ENCODE results near the gene HES5.

HES5 gene

DNA sequence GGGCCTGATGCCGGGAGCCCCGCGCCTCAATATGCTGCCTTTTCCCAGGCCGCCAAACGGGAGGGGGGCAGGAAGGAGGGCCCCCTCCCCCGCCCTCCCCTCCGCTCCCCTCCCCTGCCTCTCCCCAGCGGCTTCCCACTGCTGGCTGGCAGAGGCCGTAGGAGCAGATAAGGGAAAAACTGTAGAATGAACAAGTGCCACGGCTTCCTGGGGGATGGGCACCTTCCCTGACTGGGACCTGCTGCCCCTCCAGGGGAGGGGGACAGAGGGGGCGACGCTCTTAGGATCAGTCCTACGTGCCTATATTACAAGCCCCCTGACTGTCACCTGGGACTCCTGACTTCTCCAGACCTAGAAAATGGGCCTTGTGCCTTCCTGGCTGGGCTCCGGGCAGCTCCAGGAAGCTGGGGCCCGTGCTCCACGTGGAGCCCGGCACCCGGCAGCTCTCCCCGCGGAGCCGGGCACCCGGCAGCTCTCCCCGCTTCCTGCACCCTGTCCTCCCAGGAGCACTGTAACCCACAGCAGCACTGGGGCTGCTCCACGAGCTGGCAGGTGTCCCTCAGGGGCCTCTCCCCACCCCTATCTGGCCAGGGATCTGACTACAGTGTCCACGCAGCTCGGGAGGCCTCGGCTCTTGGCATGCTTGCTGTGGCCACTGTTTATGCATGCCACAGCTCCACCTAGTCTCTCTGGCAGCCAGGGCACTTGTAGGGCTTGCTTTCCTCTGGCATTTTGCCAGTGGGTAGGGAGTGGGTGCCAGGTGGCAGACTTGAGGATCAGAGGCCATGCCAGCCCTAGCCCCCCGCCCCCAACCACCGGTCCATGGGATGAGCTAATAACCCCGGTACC is 674 bp upstream of the HES5 start:
- no peaks in the 10 kb centered on the region for H3K36me3 ChIP-seq (ENCODE audit: control insufficient read depth, insufficient read depth, low read length)
- no peak overlapping the region for H3K27ac ChIP-seq (ENCODE audit: insufficient read depth, low read length, poor library complexity, severe bottlenecking)
- no peak for DNase-seq
- H3K27me3 ChIP-seq (replicated peaks; ENCODE audit: control insufficient read depth, insufficient read depth, low read length, poor library complexity, severe bottlenecking) = peaks cover 25% of the 10 kb centered on the region
- H3K4me1 ChIP-seq (ENCODE audit: control insufficient read depth, insufficient read depth, low read length, poor library complexity, severe bottlenecking) = peaks cover 30% of the 10 kb centered on the region
- no peaks in the 10 kb centered on the region for H3K9me3 ChIP-seq (ENCODE audit: control insufficient read depth, low read length)
- no peak overlapping the region for H3K4me3 ChIP-seq (ENCODE audit: insufficient read depth, low read depth, low read length, poor library complexity, severe bottlenecking)

DNA sequence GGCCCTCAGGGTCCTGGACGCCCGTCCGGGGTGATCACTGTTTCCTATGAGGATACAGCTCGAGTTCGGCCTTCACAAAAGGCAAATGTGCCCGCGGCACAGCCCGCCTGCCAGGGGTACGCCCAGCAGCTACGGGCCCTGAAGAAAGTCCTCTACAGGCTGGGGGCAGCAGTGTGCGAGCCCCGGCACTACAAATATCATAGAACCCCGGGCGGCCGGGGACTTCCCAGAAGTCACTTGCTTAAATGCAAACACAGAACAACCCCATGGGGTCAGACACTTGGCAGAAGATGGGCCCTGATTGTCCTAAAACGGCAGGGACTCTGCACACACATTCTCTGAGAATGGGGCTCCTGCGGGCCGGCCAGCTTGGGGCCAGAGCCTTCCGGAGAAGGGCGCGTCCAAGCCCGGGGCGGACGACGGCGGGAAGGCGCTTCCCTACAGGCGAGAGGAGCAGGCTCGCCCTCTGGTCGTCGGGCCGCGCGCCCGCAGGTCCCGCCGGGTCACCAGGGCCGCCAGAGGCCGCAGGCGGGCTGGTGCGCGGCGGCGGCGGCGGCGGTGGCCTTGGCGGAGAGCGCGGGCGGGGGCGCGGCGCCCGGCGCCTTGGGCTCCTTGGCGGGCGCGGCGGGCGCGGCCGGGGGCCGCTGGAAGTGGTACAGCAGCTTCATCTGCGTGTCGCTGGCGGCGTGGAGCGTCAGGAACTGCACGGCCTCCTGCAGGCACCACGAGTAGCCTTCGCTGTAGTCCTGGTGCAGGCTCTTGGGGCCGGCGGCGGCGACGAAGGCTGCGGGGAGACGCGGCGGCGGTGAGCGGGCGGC is 888 bp downstream of the HES5 start:
- H3K4me3 ChIP-seq (ENCODE audit: insufficient read depth, low read depth, low read length, poor library complexity, severe bottlenecking) = peak overlapping the region; percentile 29
- peaks cover 25% of the 10 kb centered on the region for H3K27me3 ChIP-seq (replicated peaks; ENCODE audit: control insufficient read depth, insufficient read depth, low read length, poor library complexity, severe bottlenecking)
- H3K27ac ChIP-seq (ENCODE audit: insufficient read depth, low read length, poor library complexity, severe bottlenecking) = peak overlapping the region; percentile 18
- no peaks in the 10 kb centered on the region for H3K36me3 ChIP-seq (ENCODE audit: control insufficient read depth, insufficient read depth, low read length)
- H3K4me1 ChIP-seq (ENCODE audit: control insufficient read depth, insufficient read depth, low read length, poor library complexity, severe bottlenecking) = peaks cover 45% of the 10 kb centered on the region
- DNase-seq = peak in 1 of 3 donors; percentile 22
- H3K9me3 ChIP-seq (ENCODE audit: control insufficient read depth, low read length) = no peaks in the 10 kb centered on the region

DNA sequence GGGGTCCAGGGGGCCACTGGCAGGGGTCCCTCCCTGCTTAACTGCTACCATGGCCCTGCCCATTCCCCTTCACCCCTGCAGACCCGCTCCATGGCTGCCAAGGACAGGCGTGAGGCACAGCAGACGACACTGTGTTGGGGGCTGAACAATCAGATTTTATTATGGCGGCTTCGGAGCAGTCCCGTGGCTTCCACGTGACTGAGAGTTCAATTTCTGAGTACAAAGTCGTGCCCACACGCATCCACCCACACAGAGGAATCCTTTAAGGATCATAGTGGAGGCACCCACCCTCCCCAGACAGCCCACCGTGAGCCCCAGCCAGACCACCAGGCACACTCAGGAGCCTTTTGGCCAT is 1.5 kb downstream of the HES5 start:
- Histone ChIP-seq H3K36me3 (ENCODE audit: control insufficient read depth, insufficient read depth, low read length) (no peaks in the 10 kb centered on the region), H3K9me3 (ENCODE audit: control insufficient read depth, low read length) (no peaks in the 10 kb centered on the region), H3K4me1 (ENCODE audit: control insufficient read depth, insufficient read depth, low read length, poor library complexity, severe bottlenecking) (peaks cover 51% of the 10 kb centered on the region), H3K27ac (ENCODE audit: insufficient read depth, low read length, poor library complexity, severe bottlenecking) (no peak overlapping the region), H3K27me3 (replicated peaks; ENCODE audit: control insufficient read depth, insufficient read depth, low read length, poor library complexity, severe bottlenecking) (peaks cover 25% of the 10 kb centered on the region), H3K4me3 (ENCODE audit: insufficient read depth, low read depth, low read length, poor library complexity, severe bottlenecking) (no peak overlapping the region)
- no peak for DNase-seq

DNA sequence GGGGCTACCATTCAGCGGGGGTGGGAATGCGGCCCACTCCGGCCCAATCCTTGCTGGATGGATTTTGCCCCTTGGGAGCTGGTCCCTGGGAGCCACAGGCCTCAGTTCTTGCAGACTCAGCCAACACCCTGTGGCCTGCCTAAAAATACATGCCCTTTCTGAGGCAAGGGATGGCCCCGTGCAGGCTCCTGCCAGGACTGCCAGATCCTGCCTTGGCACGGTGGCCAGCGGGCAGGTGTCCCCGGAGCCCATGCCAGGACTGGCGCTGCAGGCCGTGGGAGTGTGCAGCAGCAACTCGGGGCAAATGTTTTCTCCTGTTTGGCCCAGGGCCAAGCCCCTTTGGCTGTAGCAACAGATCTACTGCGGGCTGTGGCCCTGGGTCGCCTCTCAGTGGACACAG is 2.0 kb downstream of the HES5 start:
- H3K9me3 ChIP-seq (ENCODE audit: control insufficient read depth, low read length) = no peaks in the 10 kb centered on the region
- H3K4me3 ChIP-seq (ENCODE audit: insufficient read depth, low read depth, low read length, poor library complexity, severe bottlenecking) = no peak overlapping the region
- DNase-seq = no peak
- H3K4me1 ChIP-seq (ENCODE audit: control insufficient read depth, insufficient read depth, low read length, poor library complexity, severe bottlenecking) = peaks cover 56% of the 10 kb centered on the region
- H3K36me3 ChIP-seq (ENCODE audit: control insufficient read depth, insufficient read depth, low read length) = no peaks in the 10 kb centered on the region
- H3K27me3 ChIP-seq (replicated peaks; ENCODE audit: control insufficient read depth, insufficient read depth, low read length, poor library complexity, severe bottlenecking) = peaks cover 25% of the 10 kb centered on the region
- no peak overlapping the region for H3K27ac ChIP-seq (ENCODE audit: insufficient read depth, low read length, poor library complexity, severe bottlenecking)

DNA sequence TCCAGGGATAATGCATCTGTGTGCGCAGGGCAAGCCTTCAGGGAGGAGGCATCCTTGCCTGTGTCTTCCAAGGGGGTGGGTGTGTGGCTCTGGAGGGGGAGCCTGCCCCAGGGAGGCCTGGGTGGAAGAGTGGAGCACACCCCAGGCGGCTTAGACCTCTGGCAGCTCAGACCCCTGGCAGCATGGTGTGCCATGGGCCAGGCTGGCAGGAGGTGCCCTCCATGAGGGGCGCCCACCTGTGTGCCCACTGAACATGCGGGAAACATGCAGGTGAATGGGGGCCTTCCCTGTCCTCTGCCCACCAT is 2.6 kb downstream of the HES5 start:
- no peak overlapping the region for H3K4me3 ChIP-seq (ENCODE audit: insufficient read depth, low read depth, low read length, poor library complexity, severe bottlenecking)
- peaks cover 25% of the 10 kb centered on the region for H3K27me3 ChIP-seq (replicated peaks; ENCODE audit: control insufficient read depth, insufficient read depth, low read length, poor library complexity, severe bottlenecking)
- H3K9me3 ChIP-seq (ENCODE audit: control insufficient read depth, low read length) = no peaks in the 10 kb centered on the region
- no peak for DNase-seq
- H3K4me1 ChIP-seq (ENCODE audit: control insufficient read depth, insufficient read depth, low read length, poor library complexity, severe bottlenecking) = peaks cover 59% of the 10 kb centered on the region
- no peak overlapping the region for H3K27ac ChIP-seq (ENCODE audit: insufficient read depth, low read length, poor library complexity, severe bottlenecking)
- H3K36me3 ChIP-seq (ENCODE audit: control insufficient read depth, insufficient read depth, low read length) = no peaks in the 10 kb centered on the region

DNA sequence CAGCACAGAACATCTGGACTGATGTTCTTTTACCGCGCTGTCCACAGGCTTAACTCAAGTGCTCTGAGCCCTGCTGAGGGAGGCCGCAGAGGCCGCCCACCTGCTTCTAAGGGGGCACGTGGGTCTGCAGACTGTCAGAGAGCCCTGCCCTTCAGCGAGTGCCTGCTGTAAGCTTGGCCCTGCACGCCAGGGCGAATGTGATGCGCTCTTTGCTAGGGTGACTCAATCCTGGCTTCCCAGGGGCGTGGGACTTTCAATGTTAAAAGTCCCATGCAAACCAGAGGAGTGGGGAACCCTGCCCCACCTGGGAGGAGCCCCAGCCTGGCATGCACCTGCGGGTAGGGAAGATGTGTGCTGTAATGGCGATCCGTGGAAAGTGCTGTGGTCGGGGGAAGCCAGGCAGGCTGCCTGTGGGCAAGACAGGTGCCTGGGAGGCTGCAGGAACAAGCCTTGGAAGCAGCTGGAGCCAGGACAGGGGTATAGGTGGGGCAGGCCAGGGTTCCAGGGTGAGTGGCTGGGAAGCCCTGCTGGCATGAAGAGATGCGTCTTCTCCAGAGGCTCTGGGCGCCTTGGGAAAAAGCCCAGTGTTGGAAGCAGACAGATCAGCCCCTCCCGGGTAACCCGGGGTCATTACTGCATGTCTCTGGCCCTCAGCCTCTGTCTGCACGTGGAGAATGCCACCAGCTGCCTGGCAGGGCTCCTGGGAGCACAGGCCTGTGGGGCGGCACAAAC is 3.1 kb downstream of the HES5 start:
- H3K27ac ChIP-seq (ENCODE audit: insufficient read depth, low read length, poor library complexity, severe bottlenecking) = peak overlapping the region; percentile 66
- H3K4me1 ChIP-seq (ENCODE audit: control insufficient read depth, insufficient read depth, low read length, poor library complexity, severe bottlenecking) = peaks cover 59% of the 10 kb centered on the region
- H3K27me3 ChIP-seq (replicated peaks; ENCODE audit: control insufficient read depth, insufficient read depth, low read length, poor library complexity, severe bottlenecking) = peaks cover 25% of the 10 kb centered on the region
- H3K4me3 ChIP-seq (ENCODE audit: insufficient read depth, low read depth, low read length, poor library complexity, severe bottlenecking) = peak overlapping the region; percentile 65
- no peaks in the 10 kb centered on the region for H3K36me3 ChIP-seq (ENCODE audit: control insufficient read depth, insufficient read depth, low read length)
- no peaks in the 10 kb centered on the region for H3K9me3 ChIP-seq (ENCODE audit: control insufficient read depth, low read length)
- no peak for DNase-seq

DNA sequence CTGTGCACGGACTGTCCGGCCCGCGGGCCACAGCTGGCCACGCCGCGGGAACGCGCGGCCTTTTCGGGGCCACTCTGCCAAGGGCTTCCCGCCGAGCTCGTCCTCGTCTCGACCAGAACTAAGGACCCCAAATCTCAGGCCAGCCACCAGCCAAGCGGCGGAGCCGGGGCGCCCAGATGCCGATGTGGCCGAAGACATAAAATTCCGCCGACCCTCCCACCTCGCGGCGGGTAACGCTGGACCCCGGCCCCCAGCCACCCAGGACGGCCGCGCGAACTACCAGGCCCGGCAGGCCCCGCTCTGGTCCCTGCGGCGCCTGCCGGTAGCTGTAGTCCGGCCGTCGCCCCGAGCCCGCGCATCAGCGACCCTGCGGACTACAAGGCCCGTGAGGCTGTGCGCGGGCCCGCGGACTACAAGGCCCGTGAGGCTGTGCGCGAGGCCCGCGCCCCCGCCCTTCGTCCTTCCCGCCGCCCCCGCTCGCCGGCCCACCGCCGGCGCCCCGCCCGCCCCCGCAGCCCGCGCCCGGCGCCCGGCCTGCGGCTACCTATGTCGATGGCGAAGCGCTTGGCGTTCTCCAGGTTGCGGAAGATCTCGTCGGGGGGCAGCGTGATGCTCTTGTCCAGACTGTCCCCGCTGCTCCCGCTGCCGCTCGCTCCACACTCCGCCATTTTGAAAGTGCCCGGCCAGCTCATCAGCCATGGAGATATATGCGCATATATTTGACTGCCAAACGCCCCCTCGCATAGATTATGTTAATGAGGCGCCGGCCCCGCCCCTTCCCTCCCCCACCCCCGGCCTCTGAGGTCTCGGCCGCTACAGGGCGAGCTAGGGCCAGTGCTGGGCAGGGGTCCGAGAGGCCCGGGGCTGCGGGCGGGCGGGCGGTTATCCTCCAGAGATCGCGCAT is 3.9 kb downstream of the HES5 start, which contains the start of gene PANK4:
Gene PANK4 (minus strand): TSS at position 677 of the 904 bp plus-strand sequence. CDS start 9 bp downstream, at position 668.
- peaks cover 4% of the 10 kb centered on the region for H3K36me3 ChIP-seq (ENCODE audit: control insufficient read depth, insufficient read depth, low read length)
- H3K27ac ChIP-seq (ENCODE audit: insufficient read depth, low read length, poor library complexity, severe bottlenecking) = peak within 1 kb of the TSS; percentile 69
- H3K9me3 ChIP-seq (ENCODE audit: control insufficient read depth, low read length) = no peaks in the 10 kb centered on the region
- peak within 1 kb of the TSS; percentile 84 for H3K4me3 ChIP-seq (ENCODE audit: insufficient read depth, low read depth, low read length, poor library complexity, severe bottlenecking)
- peaks cover 23% of the 10 kb centered on the region for H3K27me3 ChIP-seq (replicated peaks; ENCODE audit: control insufficient read depth, insufficient read depth, low read length, poor library complexity, severe bottlenecking)
- H3K4me1 ChIP-seq (ENCODE audit: control insufficient read depth, insufficient read depth, low read length, poor library complexity, severe bottlenecking) = peaks cover 59% of the 10 kb centered on the region
- peak; percentile 73 to 81 (median 78) for DNase-seq

DNA sequence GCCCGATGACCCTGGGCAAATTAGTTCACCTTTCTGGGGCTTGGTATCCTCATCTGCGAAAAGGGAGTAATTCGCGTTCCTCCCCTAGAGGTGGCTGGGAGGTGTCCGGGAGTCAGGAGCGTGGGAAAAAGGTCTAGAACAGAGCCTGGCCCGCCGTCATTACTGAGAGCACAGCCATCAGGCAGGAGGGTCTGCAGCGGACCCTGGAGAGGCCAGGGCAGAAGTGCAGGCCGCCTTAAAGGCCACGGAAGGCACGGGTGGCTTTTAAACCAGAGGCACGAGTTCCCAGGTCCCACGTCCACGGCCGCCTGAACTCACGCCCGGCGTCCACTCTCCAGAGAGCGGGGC is 4.5 kb downstream of the HES5 start:
- peaks cover 17% of the 10 kb centered on the region for H3K27me3 ChIP-seq (replicated peaks; ENCODE audit: control insufficient read depth, insufficient read depth, low read length, poor library complexity, severe bottlenecking)
- DNase-seq = no peak

DNA sequence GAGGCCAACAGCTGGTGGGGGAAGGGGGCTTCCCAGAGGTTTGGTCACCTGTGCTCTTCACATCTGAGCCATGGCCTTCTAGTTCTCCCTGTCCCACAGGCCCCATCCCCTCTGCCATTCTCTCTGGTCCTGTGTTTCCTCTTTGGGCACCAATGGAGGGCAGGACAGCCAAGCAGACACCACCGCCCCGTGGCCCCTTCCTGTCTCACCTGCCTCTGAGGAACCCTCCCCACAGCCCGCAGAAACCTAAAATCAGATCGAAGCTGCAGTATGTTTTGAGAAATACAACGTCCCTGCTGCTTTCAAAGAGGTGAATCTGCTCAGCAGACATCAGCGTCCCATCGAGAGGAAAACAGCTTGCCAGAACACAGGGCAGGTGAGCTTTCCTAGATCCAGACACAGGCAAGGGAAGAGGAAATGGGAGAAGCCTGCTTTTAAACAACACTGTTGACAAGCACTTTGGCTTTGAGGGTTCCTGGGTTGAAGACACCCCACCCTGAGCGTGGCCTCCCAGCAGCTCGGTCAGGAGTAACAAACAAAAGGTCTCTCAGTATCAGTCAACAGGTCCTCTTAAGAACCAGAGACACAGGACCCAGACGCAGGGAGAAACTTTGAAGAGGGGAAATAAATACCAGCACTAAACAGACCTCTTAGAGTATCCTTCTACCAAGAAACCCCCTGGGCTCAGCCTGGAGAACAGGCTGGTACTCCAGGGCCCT is 6.0 kb downstream of the HES5 start:
- H3K4me3 ChIP-seq (ENCODE audit: insufficient read depth, low read depth, low read length, poor library complexity, severe bottlenecking) = peak overlapping the region; percentile 84
- peak overlapping the region; percentile 69 for H3K27ac ChIP-seq (ENCODE audit: insufficient read depth, low read length, poor library complexity, severe bottlenecking)
- peaks cover 25% of the 10 kb centered on the region for H3K36me3 ChIP-seq (ENCODE audit: control insufficient read depth, insufficient read depth, low read length)
- H3K4me1 ChIP-seq (ENCODE audit: control insufficient read depth, insufficient read depth, low read length, poor library complexity, severe bottlenecking) = peaks cover 44% of the 10 kb centered on the region
- no peaks in the 10 kb centered on the region for H3K9me3 ChIP-seq (ENCODE audit: control insufficient read depth, low read length)
- peak in 2 of 3 donors; percentile 30 to 35 for DNase-seq
- peaks cover 6% of the 10 kb centered on the region for H3K27me3 ChIP-seq (replicated peaks; ENCODE audit: control insufficient read depth, insufficient read depth, low read length, poor library complexity, severe bottlenecking)

More for the DNA sequence above, 4.5 kb downstream of the HES5 start:
- peak overlapping the region; percentile 69 for H3K27ac ChIP-seq (ENCODE audit: insufficient read depth, low read length, poor library complexity, severe bottlenecking)
- H3K9me3 ChIP-seq (ENCODE audit: control insufficient read depth, low read length) = no peaks in the 10 kb centered on the region
- H3K4me1 ChIP-seq (ENCODE audit: control insufficient read depth, insufficient read depth, low read length, poor library complexity, severe bottlenecking) = peaks cover 53% of the 10 kb centered on the region
- H3K4me3 ChIP-seq (ENCODE audit: insufficient read depth, low read depth, low read length, poor library complexity, severe bottlenecking) = peak overlapping the region; percentile 84
- peaks cover 10% of the 10 kb centered on the region for H3K36me3 ChIP-seq (ENCODE audit: control insufficient read depth, insufficient read depth, low read length)
